PC-3 (cell line): ENCODE data around the gene PDGFD. TPM values are rescaled to one million over a fixed set of nuclear protein-coding genes. Genes with fewer than 3 reads are reported as not detected.

Source experiments
- ATAC-seq: fragments of 200-7000 bp; cut with Tn5 transposase; 2 replicates; pipeline ENCODE4 v1.9.1; 2020; ENCODE audit warnings: mild to moderate bottlenecking, moderate library complexity
- BruUV-seq: library from RNA; stranded (reverse); fragments of 400-500 nt; replicated peaks from 2 replicates; lab custom pipeline; 2021; lab: Mats Ljungman, UMichigan
- CTCF ChIA-PET: fragments of 300-600 bp; sonication (Branson Sonifier 250); formaldehyde crosslinking; loops from one replicate; lab custom pipeline; 2022; ENCODE audit warnings: antibody characterized with exemption; lab: Charles Lee
- POLR2A ChIA-PET: fragments of 300-600 bp; sonication (Branson Sonifier 250); formaldehyde crosslinking; loops from one replicate; lab custom pipeline; 2022; ENCODE audit warnings: antibody characterized with exemption; ENCODE audit not compliant: unreplicated experiment; lab: Charles Lee
- DNase-seq: peaks from one replicate; pipeline ENCODE4 v3.0.0-alpha.2; 2015
- H2AFZ ChIP-seq: fragments of 300-600 bp; sonication (generic); 2 replicates; pipeline ENCODE4 v1.6.0; 2016; ENCODE audit warnings: antibody characterized with exemption, low read length
- H3F3A ChIP-seq: fragments of 300-600 bp; sonication (generic); one replicate; pipeline ENCODE4 v1.6.0; 2017; ENCODE audit warnings: antibody characterized with exemption, low read length, control low read depth, mild to moderate bottlenecking; ENCODE audit not compliant: unreplicated experiment
- H3K27ac ChIP-seq: fragments of 300-600 bp; sonication (generic); 2 replicates; pipeline ENCODE4 v1.5.1; 2016; ENCODE audit warnings: mild to moderate bottlenecking, low read length
- H3K27me3 ChIP-seq: fragments of 300-600 bp; sonication (generic); 2 replicates; pipeline ENCODE4 v1.6.1; 2016; ENCODE audit warnings: low read length, mixed read lengths
- H3K36me3 ChIP-seq: fragments of 300-600 bp; sonication (generic); 2 replicates; pipeline ENCODE4 v1.6.1; 2016; ENCODE audit warnings: low read depth, mixed run types, low read length, mixed read lengths
- H3K4me1 ChIP-seq: fragments of 300-600 bp; sonication (generic); 2 replicates; pipeline ENCODE4 v1.5.1; 2016; ENCODE audit warnings: low read length; ENCODE audit not compliant: insufficient read depth
- H3K4me2 ChIP-seq: fragments of 300-600 bp; sonication (generic); 2 replicates; pipeline ENCODE4 v1.6.0; 2016; ENCODE audit warnings: low read length
- H3K4me3 ChIP-seq: fragments of 300-600 bp; sonication (generic); 2 replicates; pipeline ENCODE4 v1.5.1; 2016; ENCODE audit warnings: mild to moderate bottlenecking, low read length, mixed read lengths
- H3K79me2 ChIP-seq: fragments of 300-600 bp; sonication (generic); 2 replicates; pipeline ENCODE4 v1.6.1; 2017; ENCODE audit warnings: low read length, mixed read lengths
- H3K9ac ChIP-seq: fragments of 300-600 bp; sonication (generic); 2 replicates; pipeline ENCODE4 v1.6.0; 2016; ENCODE audit warnings: mild to moderate bottlenecking, low read length
- H3K9me2 ChIP-seq: fragments of 300-600 bp; sonication (generic); replicated peaks from 2 replicates; pipeline ENCODE4 v1.6.1; 2016; ENCODE audit warnings: mixed run types, low read length, mixed read lengths
- H3K9me3 ChIP-seq: fragments of 300-600 bp; sonication (generic); 2 replicates; pipeline ENCODE4 v1.6.1; 2016; ENCODE audit warnings: low read length, mixed read lengths
- H4K20me1 ChIP-seq: fragments of 300-600 bp; sonication (generic); 2 replicates; pipeline ENCODE4 v1.6.1; 2016; ENCODE audit warnings: low read length, mixed read lengths
- CTCF ChIP-seq: fragments of 300-600 bp; sonication (generic); conservative IDR thresholded peaks from 2 replicates; pipeline ENCODE4 v1.5.1; 2017; ENCODE audit warnings: antibody characterized with exemption, low read depth, mild to moderate bottlenecking, low read length
- EZH2 ChIP-seq: fragments of 300-600 bp; sonication (generic); IDR thresholded peaks from one replicate; pipeline ENCODE4 v1.6.1; 2017; ENCODE audit warnings: antibody characterized with exemption, mild to moderate bottlenecking, low read length; ENCODE audit not compliant: unreplicated experiment
- EZH2phosphoT487 ChIP-seq: fragments of 300-600 bp; sonication (generic); IDR thresholded peaks from 2 replicates; pipeline ENCODE4 v1.6.1; 2018; ENCODE audit warnings: mild to moderate bottlenecking, antibody characterized with exemption, low read length, borderline replicate concordance
- intact Hi-C: fragments of 100-400 bp; cut with micrococcal nuclease; formaldehyde crosslinking; loops from 2 replicates; pipeline ENCODE4 v1.9.0; 2023
- total RNA-seq: library from RNA; depleted of rRNA; stranded (reverse); fragments of >200 nt; gene quantifications from 2 replicates; pipeline ENCODE4 v1.2.3, GENCODE V29; 2014

The PDGFD gene
- total RNA-seq, 1 experiment from 2014 or later, result 5.0 TPM

- intact Hi-C loops, result no loop called here
- no peak overlapping the region for H3K4me2 ChIP-seq
- peaks cover 45% of the 10 kb centered on the region for H3K27me3 ChIP-seq
- H3F3A ChIP-seq, result no peaks in the 10 kb centered on the region
- ATAC-seq, result no peak
- no peaks in the 10 kb centered on the region for H3K9me3 ChIP-seq
- BruUV-seq, result no TSS peak
- H3K4me3 ChIP-seq, result no peak overlapping the region
- TF ChIP-seq EZH2 (no peak), EZH2phosphoT487 (no peak), CTCF (no peak)
- H4K20me1 ChIP-seq, result no peaks in the 10 kb centered on the region
- CTCF ChIA-PET, result no interaction called here
- POLR2A ChIA-PET, result no interaction called here
- no peak overlapping the region for H3K27ac ChIP-seq
- no peaks in the 10 kb centered on the region for H3K4me1 ChIP-seq
- H2AFZ ChIP-seq, result no peak overlapping the region
- H3K9ac ChIP-seq, result no peak overlapping the region
- H3K36me3 ChIP-seq, result no peaks in the 10 kb centered on the region
- no peaks in the 10 kb centered on the region for H3K9me2 ChIP-seq
- H3K79me2 ChIP-seq, result no peaks in the 10 kb centered on the region
- DNase-seq, result no peak
These were observed 99.8 kb downstream of the PDGFD start for GRCh38 chr11:104064034-104064630.

GRCh38 chr11:104061853-104062521 is 102.0 kb downstream of the PDGFD start:
- Histone ChIP-seq H3K27me3 (peaks cover 30% of the 10 kb centered on the region; the same call in 1 of the 2 replicates), H3K9me3 (no peaks in the 10 kb centered on the region), H3K79me2 (no peaks in the 10 kb centered on the region), H3K27ac (no peak overlapping the region), H3K36me3 (no peaks in the 10 kb centered on the region), H3F3A (no peaks in the 10 kb centered on the region), H3K4me1 (no peaks in the 10 kb centered on the region), H3K9ac (no peak overlapping the region), H3K9me2 (no peaks in the 10 kb centered on the region), H3K4me3 (no peak overlapping the region), H4K20me1 (no peaks in the 10 kb centered on the region), H2AFZ (no peak overlapping the region), H3K4me2 (no peak overlapping the region)
- intact Hi-C loops, result no loop called here
- TF ChIP-seq EZH2phosphoT487 (no peak), CTCF (no peak), EZH2 (no peak)
- BruUV-seq, result no TSS peak
- ChIA-PET CTCF (no interaction called here), POLR2A (no interaction called here)
- DNase-seq (no peak), ATAC-seq (no peak)

- no peak for ATAC-seq
- Histone ChIP-seq H3K9ac (no peak overlapping the region), H3K9me3 (no peaks in the 10 kb centered on the region), H3K79me2 (no peaks in the 10 kb centered on the region), H3K27ac (no peak overlapping the region), H3F3A (no peaks in the 10 kb centered on the region), H3K36me3 (no peaks in the 10 kb centered on the region), H2AFZ (no peak overlapping the region), H3K4me1 (no peaks in the 10 kb centered on the region), H3K4me2 (no peak overlapping the region), H4K20me1 (no peaks in the 10 kb centered on the region), H3K27me3 (peaks cover 25% of the 10 kb centered on the region; the same call in 1 of the 2 replicates), H3K4me3 (no peak overlapping the region), H3K9me2 (no peaks in the 10 kb centered on the region)
- POLR2A ChIA-PET, result no interaction called here
- no peak for DNase-seq
- intact Hi-C loops, result no loop called here
- no TSS peak for BruUV-seq
- TF ChIP-seq EZH2phosphoT487 (no peak), CTCF (no peak), EZH2 (no peak)
- CTCF ChIA-PET, result no interaction called here
These were observed 103.1 kb downstream of the PDGFD start for GRCh38 chr11:104060820-104061219.
